Measurements from ENCODE around the gene THRB. TPM values are rescaled to one million over a fixed set of nuclear protein-coding genes. Genes with fewer than 3 reads are reported as not detected.
A peak's percentile ranks its signal among the peaks of the same experiment; 100 is the strongest.

Gene THRB
- total RNA-seq, 1 experiment from 2014 or later, result 5.8 TPM

- Mint-ChIP-seq H3K4me3 (no peak overlapping the region), H3K27me3 (ENCODE audit: low read depth) (peaks cover 15% of the 10 kb centered on the region), H3K27ac (no peak overlapping the region), H3K36me3 (peaks cover 11% of the 10 kb centered on the region), H3K9me3 (peaks cover 16% of the 10 kb centered on the region), H3K4me1 (peaks cover 22% of the 10 kb centered on the region)
- ATAC-seq (peak; percentile 57), DNase-seq (ENCODE audit: low spot score) (no peak)
- POLR2A ChIA-PET, result no interaction called here
- TF ChIP-seq ARID4B (CRISPR knock-in tag; IDR thresholded peaks at IDR 0.05; ENCODE audit: borderline replicate concordance) (no peak), TCF7 (CRISPR knock-in tag; IDR thresholded peaks at IDR 0.05; ENCODE audit: low read depth) (no peak), ATF6 (CRISPR knock-in tag; IDR thresholded peaks at IDR 0.05) (no peak)
- CTCF ChIA-PET, result no interaction called here
Measured at GRCh38 chr3:24401811-24402185, 92.9 kb downstream of the THRB start.

DNA sequence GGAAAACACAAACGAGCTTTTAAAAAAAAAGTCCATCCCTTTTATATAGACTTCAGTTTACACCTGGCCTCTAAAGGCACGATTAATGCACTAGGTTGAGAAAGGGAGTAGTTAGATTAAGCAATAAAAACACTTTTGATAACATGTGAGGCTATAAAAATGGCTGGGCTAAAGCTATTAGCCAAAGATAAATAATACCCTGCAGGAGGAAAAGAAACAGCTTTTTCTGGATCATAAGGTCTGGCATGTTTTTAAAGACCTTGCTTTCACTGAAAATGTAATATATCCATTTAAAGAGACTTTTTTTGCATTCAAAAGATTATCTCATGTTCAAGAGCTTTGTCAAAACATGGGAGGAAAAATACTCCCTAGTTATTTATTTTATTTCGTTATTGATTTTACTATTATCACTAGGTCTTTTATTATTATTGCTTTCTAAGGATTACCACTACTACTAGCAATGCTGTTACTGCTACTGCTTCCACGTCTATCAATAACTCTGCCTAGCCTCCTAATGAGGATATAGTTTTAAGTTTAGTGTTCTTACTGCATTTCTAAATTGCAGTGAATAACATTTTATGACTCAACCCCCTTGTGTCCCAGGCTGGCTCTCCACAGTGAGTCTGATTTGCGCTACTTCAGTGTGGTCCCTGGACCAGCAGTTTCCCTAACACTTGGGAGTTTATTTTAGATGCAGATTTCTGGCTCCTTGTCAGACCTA is 93.4 kb downstream of the THRB start:
- H3K27ac Mint-ChIP-seq, result no peak overlapping the region
- H3K9me3 Mint-ChIP-seq, result peaks cover 16% of the 10 kb centered on the region
- peaks cover 26% of the 10 kb centered on the region for H3K4me1 Mint-ChIP-seq
- TF ChIP-seq ZBTB43 (CRISPR knock-in tag; IDR thresholded peaks at IDR 0.05), result no peak
- no peak for TF ChIP-seq TP53 (CRISPR knock-in tag; IDR thresholded peaks at IDR 0.05)
- TF ChIP-seq E2F1 (CRISPR knock-in tag; IDR thresholded peaks at IDR 0.05), result no peak
- no peak for TF ChIP-seq CREB1 (CRISPR knock-in tag; IDR thresholded peaks at IDR 0.05)
- no peak for TF ChIP-seq JAZF1 (CRISPR knock-in tag; IDR thresholded peaks at IDR 0.05)
- TF ChIP-seq SP1 (CRISPR knock-in tag; conservative IDR thresholded peaks at IDR 0.05), result no peak
- no peak for TF ChIP-seq FOXK1 (CRISPR knock-in tag; IDR thresholded peaks at IDR 0.05)
- TF ChIP-seq, protein P1, sequence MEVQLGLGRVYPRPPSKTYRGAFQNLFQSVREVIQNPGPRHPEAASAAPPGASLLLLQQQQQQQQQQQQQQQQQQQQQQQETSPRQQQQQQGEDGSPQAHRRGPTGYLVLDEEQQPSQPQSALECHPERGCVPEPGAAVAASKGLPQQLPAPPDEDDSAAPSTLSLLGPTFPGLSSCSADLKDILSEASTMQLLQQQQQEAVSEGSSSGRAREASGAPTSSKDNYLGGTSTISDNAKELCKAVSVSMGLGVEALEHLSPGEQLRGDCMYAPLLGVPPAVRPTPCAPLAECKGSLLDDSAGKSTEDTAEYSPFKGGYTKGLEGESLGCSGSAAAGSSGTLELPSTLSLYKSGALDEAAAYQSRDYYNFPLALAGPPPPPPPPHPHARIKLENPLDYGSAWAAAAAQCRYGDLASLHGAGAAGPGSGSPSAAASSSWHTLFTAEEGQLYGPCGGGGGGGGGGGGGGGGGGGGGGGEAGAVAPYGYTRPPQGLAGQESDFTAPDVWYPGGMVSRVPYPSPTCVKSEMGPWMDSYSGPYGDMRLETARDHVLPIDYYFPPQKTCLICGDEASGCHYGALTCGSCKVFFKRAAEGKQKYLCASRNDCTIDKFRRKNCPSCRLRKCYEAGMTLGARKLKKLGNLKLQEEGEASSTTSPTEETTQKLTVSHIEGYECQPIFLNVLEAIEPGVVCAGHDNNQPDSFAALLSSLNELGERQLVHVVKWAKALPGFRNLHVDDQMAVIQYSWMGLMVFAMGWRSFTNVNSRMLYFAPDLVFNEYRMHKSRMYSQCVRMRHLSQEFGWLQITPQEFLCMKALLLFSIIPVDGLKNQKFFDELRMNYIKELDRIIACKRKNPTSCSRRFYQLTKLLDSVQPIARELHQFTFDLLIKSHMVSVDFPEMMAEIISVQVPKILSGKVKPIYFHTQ (CRISPR knock-in tag; IDR thresholded peaks at IDR 0.05), result no peak
- TF ChIP-seq, protein P2, sequence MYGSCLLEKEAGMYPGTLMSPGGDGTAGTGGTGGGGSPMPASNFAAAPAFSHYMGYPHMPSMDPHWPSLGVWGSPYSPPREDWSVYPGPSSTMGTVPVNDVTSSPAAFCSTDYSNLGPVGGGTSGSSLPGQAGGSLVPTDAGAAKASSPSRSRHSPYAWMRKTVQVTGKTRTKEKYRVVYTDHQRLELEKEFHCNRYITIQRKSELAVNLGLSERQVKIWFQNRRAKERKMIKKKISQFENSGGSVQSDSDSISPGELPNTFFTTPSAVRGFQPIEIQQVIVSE (CRISPR knock-in tag; IDR thresholded peaks at IDR 0.05; ENCODE audit: borderline replicate concordance), result no peak
- TF ChIP-seq ZNF263 (CRISPR knock-in tag; IDR thresholded peaks at IDR 0.05; ENCODE audit: low read depth), result no peak
- TF ChIP-seq GTF2I (CRISPR knock-in tag; conservative IDR thresholded peaks at IDR 0.05), result no peak
- TF ChIP-seq, protein P3, sequence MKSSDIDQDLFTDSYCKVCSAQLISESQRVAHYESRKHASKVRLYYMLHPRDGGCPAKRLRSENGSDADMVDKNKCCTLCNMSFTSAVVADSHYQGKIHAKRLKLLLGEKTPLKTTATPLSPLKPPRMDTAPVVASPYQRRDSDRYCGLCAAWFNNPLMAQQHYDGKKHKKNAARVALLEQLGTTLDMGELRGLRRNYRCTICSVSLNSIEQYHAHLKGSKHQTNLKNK (CRISPR knock-in tag; IDR thresholded peaks at IDR 0.05), result no peak
- no peak overlapping the region for H3K4me3 Mint-ChIP-seq
- DNase-seq (ENCODE audit: low spot score), result no peak
- ChIA-PET CTCF (no interaction called here), POLR2A (no interaction called here)
- peaks cover 20% of the 10 kb centered on the region for H3K27me3 Mint-ChIP-seq (ENCODE audit: low read depth)
- peaks cover 11% of the 10 kb centered on the region for H3K36me3 Mint-ChIP-seq
- peak; percentile 16; the same call in 1 of the 2 replicates for ATAC-seq
